GM18526 (cell line): ENCODE results near the gene CCL21.

Experiments
- POLR2A ChIP-seq: IDR thresholded peaks from 3 replicates; pipeline ENCODE4 v1.6.1; 2011; ENCODE audit not compliant: insufficient read length; ENCODE audit errors: extremely low read depth

The CCL21 gene, protein sequence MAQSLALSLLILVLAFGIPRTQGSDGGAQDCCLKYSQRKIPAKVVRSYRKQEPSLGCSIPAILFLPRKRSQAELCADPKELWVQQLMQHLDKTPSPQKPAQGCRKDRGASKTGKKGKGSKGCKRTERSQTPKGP

DNA sequence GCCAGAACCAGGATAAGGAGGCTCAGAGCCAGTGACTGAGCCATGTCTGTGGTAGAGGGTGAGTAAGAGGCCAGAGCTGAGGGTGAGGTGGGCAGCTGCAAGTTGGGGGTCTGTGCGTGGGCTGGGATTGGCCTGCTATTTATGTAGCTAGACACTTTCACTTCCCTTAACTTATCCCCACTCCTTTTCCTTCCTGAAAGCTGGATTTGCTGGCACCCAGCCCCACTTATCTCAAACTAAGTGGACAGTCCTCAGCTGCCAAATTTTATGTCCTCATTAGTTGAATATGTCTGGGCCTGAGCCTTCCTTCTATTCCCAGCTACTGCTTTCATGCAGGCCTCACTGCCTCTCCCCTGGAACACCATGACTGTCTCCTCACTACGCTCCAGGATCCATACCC is at the start of gene CCL21:
Gene CCL21 (minus strand): TSS at position 114 of the 400 bp plus-strand sequence. CDS start 70 bp downstream, at position 44.
- no peak for TF ChIP-seq POLR2A

DNA sequence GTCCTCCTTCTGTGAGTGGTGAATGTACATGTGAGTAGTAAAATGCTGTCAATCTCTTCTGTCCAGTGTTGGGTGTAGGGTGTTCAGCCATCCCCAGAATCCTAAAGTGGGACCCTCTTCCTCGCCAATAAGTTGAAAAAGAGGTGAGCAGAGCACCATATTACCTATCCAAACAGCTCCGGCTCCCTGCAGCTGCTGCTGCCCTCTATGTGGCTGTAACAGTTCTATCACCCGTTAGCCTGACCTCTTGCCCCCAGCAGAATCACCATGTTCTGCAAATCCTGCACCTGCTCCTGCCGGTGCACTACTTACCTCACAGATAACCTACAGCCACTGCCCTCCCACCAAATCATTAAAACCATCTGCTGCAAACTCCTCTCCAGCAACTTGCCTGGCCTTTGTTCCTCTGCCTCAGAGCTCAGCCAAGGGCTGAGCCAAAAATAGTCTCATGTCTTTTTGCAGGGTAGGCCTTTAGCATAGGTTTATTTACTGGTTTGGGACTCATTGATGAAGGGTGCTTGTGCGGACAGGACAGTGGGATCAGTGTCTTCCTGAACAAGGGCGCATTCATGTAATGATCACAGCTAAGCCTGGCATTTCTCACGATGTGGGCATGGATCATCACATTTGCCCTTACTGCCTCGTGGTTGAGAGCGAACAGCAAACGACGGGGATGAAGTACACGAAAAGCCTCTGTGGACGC is 49.6 kb upstream of the CCL21 start:
- no peak for TF ChIP-seq POLR2A

DNA sequence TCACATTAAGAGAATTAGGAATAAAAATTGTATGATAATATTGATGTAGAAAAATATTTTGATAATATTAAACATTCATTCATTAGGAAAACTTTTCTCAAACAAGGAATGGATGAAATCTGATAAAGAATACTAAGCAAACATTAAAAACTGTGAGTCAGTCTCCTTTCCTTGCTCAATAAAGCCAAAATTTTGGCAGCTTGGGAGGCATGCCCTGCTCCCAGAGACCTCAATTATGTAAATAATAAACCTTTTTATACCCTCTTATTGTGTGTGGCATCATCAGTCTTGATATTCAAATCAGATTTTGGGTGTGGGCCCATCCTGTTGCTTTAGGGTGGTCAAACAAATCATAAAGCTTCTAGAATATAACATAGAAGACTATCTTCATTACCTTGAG is 36.6 kb upstream of the CCL21 start:
- no peak for TF ChIP-seq POLR2A

DNA sequence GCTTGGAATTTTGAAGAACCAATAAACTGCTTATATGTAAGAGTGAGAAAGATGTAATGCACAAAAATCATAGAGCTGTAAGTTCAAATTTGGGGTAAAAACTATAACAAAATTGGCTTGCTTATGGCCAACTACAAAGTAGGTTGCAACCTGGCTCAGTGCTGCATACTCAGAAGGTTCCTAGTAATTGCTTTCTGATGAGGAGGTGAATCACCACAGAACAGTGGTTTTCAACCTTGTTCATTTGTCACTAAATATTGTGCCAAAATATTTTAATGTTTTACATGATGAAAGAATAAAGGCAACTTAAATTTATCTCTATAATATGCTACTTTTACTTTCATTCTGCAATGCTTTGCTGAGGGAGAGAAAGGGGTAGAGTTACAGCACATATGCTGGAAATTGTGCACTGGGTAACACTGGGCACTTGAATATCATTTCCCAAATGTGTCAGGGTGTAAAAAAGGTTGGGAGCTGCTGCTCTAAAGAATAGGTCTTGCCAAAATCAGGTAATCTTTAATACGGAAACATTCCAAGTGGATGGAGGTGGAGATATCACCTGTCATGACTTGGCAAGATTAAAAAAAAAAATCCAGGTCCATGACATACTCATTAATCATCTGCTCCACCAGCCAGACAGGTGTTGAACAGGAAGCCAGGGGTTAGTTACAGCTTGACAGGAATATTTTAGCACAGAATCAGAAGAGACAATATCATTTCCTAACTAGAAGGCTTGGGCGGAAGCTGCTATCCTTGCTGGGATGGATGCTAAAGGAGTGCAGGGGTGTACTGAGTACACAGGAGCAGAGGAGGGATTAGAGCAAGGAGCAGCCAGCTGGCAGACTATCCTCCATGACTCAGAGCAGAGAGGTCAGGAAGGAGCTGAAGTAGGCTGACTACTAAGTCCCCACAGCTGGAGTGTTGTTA is 34.6 kb upstream of the CCL21 start:
- TF ChIP-seq POLR2A, result no peak

DNA sequence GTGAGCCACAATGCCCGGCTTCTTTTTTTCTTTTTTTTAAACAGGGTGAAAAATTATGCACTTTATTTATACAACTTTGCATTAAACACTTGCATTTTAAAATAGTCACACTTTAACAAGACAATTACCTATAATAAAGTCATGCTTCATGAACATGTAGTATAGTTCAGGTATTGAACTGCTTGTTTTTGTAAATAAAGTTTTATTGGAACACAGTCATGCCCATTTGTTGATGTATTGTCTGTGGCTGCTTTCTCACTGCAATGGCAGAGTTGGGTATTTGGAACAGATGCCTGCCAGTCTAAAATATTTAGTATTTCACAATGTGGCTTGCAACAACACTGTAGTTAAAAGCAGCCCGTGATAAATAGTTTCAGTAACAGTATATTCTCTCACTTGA is 32.8 kb upstream of the CCL21 start:
- no peak for TF ChIP-seq POLR2A

DNA sequence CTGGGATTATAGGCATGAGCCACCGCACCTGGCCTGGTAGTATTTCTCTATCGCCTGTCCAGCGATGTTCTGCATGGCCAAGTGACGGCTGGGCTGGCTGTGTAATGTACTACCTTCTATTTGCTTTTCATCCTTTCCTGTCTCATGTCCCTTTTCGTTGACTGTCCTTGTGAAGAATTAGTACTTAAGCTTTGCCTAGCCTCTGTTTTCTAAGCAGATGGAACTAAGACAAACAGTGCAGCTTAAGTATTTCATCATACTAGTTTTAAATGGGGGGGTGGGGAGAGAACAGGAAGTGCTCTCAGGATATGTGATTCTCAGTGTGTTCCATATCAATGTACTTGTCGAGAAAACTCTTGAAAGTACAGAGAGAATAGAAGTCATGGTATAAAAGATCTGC is 31.7 kb upstream of the CCL21 start:
- TF ChIP-seq POLR2A, result no peak

DNA sequence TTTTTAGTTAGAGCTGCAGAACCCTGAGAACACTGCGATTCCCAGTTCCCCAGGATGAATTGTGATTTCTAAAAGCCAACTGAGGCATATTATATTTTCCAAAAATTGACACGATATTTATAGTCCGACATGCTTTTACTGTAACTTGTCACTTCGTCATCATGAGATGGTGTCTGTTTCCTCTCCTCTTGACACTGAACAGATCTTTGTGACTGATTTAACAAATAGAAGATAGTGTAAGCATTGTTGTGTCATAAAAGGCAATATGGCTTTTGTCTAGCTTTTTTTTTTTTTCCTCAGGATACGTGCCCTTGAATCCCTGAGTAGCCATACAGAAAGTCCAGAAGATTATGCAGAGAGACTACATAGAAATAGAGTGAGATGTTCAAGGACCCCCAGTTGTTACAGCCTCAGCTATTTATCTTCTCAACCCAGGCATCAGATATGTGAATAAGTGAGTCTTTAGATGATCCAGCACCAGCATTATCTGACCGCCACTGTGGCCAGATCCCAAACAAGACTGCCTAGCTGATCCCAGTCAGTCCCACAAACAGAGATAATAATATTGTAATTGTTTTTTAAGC is 27.8 kb upstream of the CCL21 start:
- no peak for TF ChIP-seq POLR2A

DNA sequence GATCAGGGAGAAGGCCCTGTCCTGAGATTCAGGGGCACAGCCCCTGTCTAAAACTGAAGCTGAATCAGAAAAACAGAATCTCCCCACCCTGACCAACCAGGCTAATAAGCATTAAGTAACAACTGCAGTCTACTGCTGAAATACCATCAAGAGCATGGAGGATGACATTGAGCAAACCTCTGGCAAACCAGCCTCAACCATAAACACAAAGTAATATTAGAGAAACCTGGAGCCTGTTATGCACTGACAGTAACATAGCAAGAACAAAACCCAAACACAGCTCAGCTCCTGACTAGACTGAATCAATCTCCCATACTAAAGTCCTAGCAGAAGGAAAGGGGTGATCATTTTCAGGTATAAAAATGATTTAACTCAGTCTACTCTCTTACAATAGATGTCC is 24.8 kb upstream of the CCL21 start:
- no peak for TF ChIP-seq POLR2A

DNA sequence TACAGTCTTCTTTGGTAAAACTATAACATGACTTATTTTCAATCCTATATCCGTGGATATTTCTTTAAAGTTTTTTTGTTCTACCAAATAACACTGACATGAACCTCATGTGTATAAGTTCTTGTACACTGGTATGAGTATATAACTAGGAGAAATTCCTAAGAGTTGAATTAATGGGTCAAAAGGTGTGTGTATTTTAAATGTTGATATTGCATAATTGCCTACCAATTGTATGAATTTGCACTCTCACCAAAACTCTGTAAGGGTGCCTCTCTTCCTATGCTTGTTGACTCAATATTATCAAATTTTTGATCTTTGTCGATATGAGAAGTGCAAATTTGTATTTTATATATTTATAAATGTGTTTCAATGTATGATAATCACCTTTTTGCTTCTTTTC is 22.9 kb upstream of the CCL21 start:
- TF ChIP-seq POLR2A, result no peak

DNA sequence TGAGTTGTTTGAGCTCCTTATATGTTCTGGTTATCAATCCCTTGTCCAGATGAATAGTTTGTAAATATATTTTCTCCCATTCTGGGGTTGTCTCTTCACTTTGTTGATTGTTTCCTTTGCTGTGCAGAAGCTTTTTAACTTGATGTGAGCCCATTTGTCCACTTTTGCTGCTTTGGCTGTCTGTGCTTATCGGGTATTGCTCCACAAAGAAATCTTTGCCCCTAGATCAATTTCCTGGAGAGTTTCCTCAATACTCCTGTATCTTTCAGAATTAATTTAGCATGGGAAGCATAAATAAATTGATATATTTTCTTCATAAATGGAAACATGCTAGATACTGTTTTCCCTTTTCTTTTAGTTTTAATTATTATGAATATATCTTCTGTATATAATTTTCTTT is 22.5 kb upstream of the CCL21 start:
- no peak for TF ChIP-seq POLR2A

DNA sequence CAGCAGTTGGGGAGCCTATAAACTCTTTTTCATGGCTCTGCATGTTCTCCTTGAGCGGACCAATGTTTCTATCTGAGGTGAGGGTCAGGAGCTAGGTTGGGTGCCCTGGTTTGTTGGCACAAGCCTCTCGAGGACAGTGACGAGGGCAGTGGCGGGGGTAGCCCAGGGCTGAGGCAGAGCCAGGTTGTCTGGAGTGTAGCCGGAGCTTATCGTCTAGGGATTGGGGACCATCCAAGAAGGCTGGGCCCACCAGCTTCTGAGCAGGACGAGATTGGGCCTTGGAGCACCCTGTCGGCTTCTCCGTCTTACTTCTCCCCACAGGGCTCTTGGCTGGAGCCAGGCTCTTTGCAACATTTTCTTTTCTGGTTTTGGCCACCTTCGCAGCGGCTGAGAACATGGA is 13.2 kb upstream of the CCL21 start:
- no peak for TF ChIP-seq POLR2A

DNA sequence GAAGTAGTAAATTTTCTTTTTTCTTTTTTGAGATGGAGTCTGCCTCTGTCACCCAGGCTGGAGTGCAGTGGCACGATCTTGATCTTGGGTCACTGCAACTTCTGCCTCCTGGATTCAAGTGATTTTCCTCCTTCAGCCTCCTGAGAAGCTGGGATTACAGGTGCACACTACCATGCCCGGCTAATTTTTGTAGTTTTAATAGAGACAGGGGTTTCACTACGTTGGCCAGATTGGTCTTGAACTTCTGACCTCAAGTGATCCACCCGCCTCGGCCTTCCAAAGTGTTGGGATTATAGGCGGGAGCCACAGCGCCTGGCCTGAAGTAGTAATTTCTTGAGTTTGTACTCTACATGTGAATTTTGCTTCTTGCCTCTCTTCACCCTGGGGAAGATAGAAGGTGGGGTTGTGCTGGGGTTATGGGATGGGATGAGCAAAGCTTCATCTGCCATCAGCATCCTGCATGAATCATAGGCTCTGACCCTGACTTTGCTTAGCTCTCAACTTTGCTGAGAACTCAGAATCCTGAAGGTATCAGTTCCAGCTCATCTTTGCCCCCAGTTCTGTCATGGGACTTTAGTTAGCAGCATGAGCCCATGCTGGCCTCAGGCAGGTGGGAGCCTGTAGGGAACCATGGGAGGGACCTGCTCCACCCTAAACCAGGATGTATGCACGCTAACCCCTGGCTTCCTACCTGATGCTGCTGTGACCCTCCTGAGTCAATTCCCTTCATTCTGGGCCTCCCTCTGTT is 9.3 kb upstream of the CCL21 start:
- no peak for TF ChIP-seq POLR2A

DNA sequence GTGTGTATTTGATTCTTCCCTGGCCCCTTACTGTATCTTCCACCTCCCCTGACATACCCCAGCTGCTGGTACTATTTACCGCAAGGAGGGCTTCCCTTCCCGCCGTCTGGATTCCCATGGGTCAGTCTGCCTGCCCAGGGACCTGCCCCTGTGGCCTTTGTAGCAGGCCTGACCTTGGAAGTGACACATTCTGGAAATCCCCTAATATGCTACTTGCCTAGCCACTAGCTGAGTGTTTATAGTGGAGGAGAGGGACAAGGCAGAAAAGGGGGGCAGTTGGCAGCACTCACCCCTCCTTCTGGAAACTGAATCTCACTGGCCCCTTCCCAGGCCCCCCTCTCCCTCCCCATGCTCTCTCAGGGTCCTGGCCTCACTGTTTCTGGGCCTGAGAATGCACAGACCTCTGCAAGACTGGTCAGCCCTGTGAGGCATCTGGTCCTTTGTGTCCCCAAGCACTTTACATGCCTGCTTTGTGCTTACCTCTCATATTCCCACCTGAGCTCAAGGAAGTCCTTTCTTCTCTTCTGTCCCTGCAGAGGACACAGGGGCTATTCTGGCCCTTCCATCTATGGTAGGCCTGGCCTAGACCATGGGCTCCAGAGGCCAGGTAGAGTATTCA is 8.2 kb upstream of the CCL21 start:
- no peak for TF ChIP-seq POLR2A

DNA sequence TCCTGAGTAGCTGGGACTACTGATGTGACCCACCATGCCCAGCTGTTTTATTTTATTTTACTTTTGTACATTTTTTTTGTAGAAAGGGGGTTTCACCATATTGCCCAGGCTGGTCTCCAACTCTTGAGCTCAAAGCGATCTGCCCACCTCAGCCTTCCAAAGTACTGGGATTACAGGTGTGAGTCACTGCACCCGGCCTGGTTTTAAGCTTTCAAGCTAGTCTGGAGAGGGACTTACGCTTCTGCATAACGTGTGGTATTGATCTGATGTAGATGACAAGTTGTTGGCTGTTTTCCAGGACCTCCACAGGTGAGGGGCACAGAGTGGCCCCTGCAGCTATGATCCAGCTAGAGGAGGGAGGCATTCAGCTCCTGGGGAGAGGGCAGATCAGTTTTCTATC is 6.8 kb upstream of the CCL21 start:
- no peak for TF ChIP-seq POLR2A
